MCF 10A (cell line): ENCODE measurements around the gene METRNL. TPM values are rescaled to one million over a fixed set of nuclear protein-coding genes. Genes with fewer than 3 reads are reported as not detected.

Source experiments
- BruUV-seq: library from RNA; stranded (reverse); fragments of 400-500 nt; replicated peaks from 2 replicates; lab custom pipeline; 2021; lab: Mats Ljungman, UMichigan
- CTCF ChIA-PET: fragments of 300-600 bp; sonication (Branson Sonifier 250); formaldehyde crosslinking; extraction: SDS; loops from one replicate; lab custom pipeline; 2021; ENCODE audit warnings: antibody characterized with exemption, inconsistent platforms; lab: Yijun Ruan, JAX
- POLR2A ChIA-PET: fragments of 300-600, 350-650 bp; sonication (Branson Sonifier 250); formaldehyde crosslinking; extraction: SDS; loops from one replicate; lab custom pipeline; 2020; ENCODE audit warnings: antibody characterized with exemption, inconsistent platforms; lab: Yijun Ruan, JAX
- DNase-seq: peaks from one replicate; pipeline ENCODE4 v3.0.0-alpha.2; 2018; ENCODE audit not compliant: unreplicated experiment
- H3K27ac Mint-ChIP-seq: one replicate; pipeline ENCODE4 v1.8.0; 2022; ENCODE audit warnings: mild to moderate bottlenecking, low read depth, mixed read lengths; ENCODE audit not compliant: unreplicated experiment
- H3K27me3 Mint-ChIP-seq: one replicate; pipeline ENCODE4 v1.8.0; 2022; ENCODE audit warnings: mixed read lengths; ENCODE audit not compliant: insufficient read depth, unreplicated experiment
- H3K36me3 Mint-ChIP-seq: one replicate; pipeline ENCODE4 v1.8.0; 2022; ENCODE audit warnings: mild to moderate bottlenecking, moderate library complexity, mixed read lengths; ENCODE audit not compliant: insufficient read depth, unreplicated experiment
- H3K4me1 Mint-ChIP-seq: one replicate; pipeline ENCODE4 v1.8.0; 2022; ENCODE audit warnings: mixed read lengths; ENCODE audit not compliant: insufficient read depth, unreplicated experiment
- H3K4me3 Mint-ChIP-seq: one replicate; pipeline ENCODE4 v1.8.0; 2022; ENCODE audit warnings: mild to moderate bottlenecking, moderate library complexity, mixed read lengths; ENCODE audit not compliant: unreplicated experiment
- H3K9me3 Mint-ChIP-seq: one replicate; pipeline ENCODE4 v1.8.0; 2022; ENCODE audit warnings: mixed read lengths; ENCODE audit not compliant: unreplicated experiment
- intact Hi-C: fragments of 100-400 bp; cut with micrococcal nuclease; formaldehyde crosslinking; loops from 2 replicates; pipeline ENCODE4 v1.14.1; 2022
- total RNA-seq: library from RNA; stranded (reverse); gene quantifications from 2 replicates; pipeline ENCODE4 v1.2.3, GENCODE V29; 2022
- TF ChIP-seq, protein P1 (sequence below): fragments of 200-600 bp; IDR thresholded peaks from one replicate; pipeline ENCODE4 v1.8.0; 2022; ENCODE audit warnings: antibody characterized with exemption, mild to moderate bottlenecking; ENCODE audit not compliant: unreplicated experiment

The METRNL gene
- total RNA-seq, 1 experiment from 2014 or later, result 14.5 TPM

DNA sequence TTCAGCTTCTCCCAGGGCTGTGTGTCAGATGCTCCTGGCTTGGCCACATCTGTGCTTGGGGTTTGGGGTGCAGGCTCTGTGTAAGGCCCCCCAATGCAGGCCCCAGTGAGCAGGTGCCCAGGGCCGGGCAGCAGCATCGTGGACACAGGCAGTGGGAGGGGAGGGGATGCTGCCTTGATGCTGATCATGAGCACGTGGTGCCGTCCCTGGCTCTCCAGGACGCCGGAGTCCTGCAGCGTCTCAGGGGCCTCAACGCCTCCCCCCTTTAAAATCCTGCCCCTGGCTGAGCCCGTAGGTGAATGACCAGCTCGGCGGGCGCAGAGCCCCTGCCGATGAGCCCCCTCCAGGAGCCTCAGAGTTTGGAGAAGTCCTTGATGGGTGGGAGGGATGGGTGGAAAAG is 9.0 kb downstream of the METRNL start:
- BruUV-seq, result no TSS peak
- DNase-seq, result no peak
- intact Hi-C loops, result no loop called here
- ChIA-PET CTCF (no interaction called here), POLR2A (interaction anchor here (0.6 kb wide), 1 partner anchor 99 kb away, joined by 3 read pairs; no protein-coding TSS in a partner anchor)
- no peaks in the 10 kb centered on the region for H3K9me3 Mint-ChIP-seq
- no peak overlapping the region for H3K4me3 Mint-ChIP-seq
- H3K27ac Mint-ChIP-seq, result no peak overlapping the region
- no peaks in the 10 kb centered on the region for H3K27me3 Mint-ChIP-seq
- peaks cover 7% of the 10 kb centered on the region for H3K36me3 Mint-ChIP-seq
- TF ChIP-seq, protein P1, sequence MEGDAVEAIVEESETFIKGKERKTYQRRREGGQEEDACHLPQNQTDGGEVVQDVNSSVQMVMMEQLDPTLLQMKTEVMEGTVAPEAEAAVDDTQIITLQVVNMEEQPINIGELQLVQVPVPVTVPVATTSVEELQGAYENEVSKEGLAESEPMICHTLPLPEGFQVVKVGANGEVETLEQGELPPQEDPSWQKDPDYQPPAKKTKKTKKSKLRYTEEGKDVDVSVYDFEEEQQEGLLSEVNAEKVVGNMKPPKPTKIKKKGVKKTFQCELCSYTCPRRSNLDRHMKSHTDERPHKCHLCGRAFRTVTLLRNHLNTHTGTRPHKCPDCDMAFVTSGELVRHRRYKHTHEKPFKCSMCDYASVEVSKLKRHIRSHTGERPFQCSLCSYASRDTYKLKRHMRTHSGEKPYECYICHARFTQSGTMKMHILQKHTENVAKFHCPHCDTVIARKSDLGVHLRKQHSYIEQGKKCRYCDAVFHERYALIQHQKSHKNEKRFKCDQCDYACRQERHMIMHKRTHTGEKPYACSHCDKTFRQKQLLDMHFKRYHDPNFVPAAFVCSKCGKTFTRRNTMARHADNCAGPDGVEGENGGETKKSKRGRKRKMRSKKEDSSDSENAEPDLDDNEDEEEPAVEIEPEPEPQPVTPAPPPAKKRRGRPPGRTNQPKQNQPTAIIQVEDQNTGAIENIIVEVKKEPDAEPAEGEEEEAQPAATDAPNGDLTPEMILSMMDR, result no peak
- no peaks in the 10 kb centered on the region for H3K4me1 Mint-ChIP-seq

GRCh38 chr17:83088909-83089308 is 9.5 kb downstream of the METRNL start:
- no peak overlapping the region for H3K4me3 Mint-ChIP-seq
- DNase-seq, result no peak
- ChIA-PET POLR2A (interaction anchor here (0.6 kb wide), 1 partner anchor 99 kb away, joined by 3 read pairs; no protein-coding TSS in a partner anchor), CTCF (interaction anchor here (0.6 kb wide), 1 partner anchor 55 kb away, joined by 3 read pairs; no protein-coding TSS in a partner anchor)
- TF ChIP-seq, protein P1, result no peak
- intact Hi-C loops, result no loop called here
- no TSS peak for BruUV-seq
- no peak overlapping the region for H3K27ac Mint-ChIP-seq
- H3K9me3 Mint-ChIP-seq, result no peaks in the 10 kb centered on the region
- no peaks in the 10 kb centered on the region for H3K4me1 Mint-ChIP-seq
- H3K27me3 Mint-ChIP-seq, result no peaks in the 10 kb centered on the region
- H3K36me3 Mint-ChIP-seq, result peaks cover 7% of the 10 kb centered on the region

DNA sequence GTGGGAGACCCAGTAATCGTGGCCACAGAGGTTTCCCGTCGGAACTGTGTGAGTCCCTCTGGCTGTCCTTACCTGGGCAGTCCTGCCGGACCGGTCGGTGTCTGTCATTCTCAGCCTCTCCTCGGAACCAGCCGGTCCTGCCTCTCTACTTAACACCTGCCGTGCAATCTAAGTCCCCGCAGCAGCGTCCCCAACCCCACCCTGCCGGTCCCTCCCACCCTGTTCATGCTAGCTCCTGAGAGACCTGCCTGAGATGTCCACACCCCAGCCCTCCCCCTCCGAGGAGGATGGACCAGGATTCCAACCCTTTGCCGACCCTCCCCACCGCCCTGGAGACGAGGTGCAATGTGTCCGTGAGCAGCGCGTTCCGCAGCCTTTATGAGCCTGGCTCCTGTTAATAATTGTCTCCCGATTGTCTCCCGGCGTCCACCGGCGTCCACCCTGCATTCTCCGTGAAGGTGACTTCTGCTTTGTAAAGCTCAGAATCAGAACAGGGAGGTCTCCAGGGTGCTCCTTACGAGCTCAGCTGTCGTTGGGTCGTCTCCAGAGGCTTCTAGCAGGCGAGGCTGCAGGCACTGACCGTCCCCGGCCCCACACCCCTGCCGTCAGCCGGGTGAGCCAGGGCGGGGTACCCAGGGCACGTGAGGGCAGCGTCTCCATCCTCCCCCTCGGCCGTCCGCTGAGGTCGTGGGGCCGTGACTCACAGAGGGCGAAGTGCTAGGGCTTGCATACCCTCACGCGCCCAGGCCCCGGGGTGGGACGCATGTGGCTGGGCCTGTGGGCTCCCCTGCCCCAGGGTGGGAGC is 10.1 kb downstream of the METRNL start:
- Mint-ChIP-seq H3K4me3 (no peak overlapping the region), H3K4me1 (no peaks in the 10 kb centered on the region), H3K27ac (no peak overlapping the region), H3K27me3 (no peaks in the 10 kb centered on the region), H3K9me3 (no peaks in the 10 kb centered on the region), H3K36me3 (peaks cover 7% of the 10 kb centered on the region)
- intact Hi-C loops, result no loop called here
- ChIA-PET POLR2A (no interaction called here), CTCF (interaction anchor here (0.6 kb wide), 1 partner anchor 54 kb away, joined by 3 read pairs; no protein-coding TSS in a partner anchor)
- no TSS peak for BruUV-seq
- TF ChIP-seq, protein P1, result no peak
- DNase-seq, result no peak

DNA sequence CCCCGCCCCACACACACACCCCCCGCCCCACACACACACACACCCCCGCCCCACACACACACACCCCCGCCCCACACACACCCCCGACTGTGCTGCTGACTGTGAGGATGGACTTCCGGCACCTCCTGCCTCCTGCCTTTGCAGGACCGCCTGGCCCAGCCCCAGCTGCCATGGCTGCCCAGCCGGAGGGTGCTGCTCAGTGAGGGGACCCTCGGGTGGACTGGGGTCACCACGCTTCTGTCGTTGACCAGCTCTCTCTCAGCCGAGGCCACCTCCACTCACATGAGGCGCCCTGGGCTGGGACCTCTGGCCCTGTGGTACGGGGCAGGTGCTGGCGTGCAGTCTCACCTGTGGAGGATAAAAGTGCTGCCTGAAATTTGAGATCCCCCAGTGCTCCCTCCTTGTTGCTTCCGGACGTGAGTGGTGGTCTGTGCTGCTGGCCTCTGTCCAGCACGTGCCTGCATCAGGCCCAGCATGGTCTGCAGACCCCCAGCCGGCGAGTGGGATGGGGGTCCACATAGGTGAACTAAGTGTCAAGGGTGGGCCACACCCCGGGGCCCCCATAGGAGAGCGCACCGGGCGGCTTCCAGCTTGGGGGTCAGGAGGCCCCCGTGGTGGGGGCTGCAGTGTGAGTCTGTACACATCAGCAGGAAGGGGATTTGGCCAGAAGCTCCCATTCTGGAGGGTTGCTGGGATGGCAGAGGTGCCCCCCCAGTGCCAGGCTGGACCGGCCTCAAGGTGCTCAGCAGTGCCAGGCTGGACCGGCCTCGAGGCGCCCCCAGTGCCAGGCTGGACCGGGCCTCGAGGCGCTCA is 11.2 kb downstream of the METRNL start:
- intact Hi-C loops, result no loop called here
- no peak for DNase-seq
- POLR2A ChIA-PET, result interaction anchor here (0.6 kb wide), 1 partner anchor 9 kb away, joined by 3 read pairs; no protein-coding TSS in a partner anchor
- H3K4me1 Mint-ChIP-seq, result no peaks in the 10 kb centered on the region
- H3K27me3 Mint-ChIP-seq, result no peaks in the 10 kb centered on the region
- TF ChIP-seq, protein P1, result no peak
- peaks cover 16% of the 10 kb centered on the region for H3K36me3 Mint-ChIP-seq
- CTCF ChIA-PET, result interaction anchor here (0.6 kb wide), 1 partner anchor 27 kb away, joined by 3 read pairs; no protein-coding TSS in a partner anchor
- no peak overlapping the region for H3K27ac Mint-ChIP-seq
- H3K4me3 Mint-ChIP-seq, result no peak overlapping the region
- no TSS peak for BruUV-seq
- no peaks in the 10 kb centered on the region for H3K9me3 Mint-ChIP-seq
